ENCODE results near the gene SLC66A2.

GRCh38 chr18:79951545-79952455 is at the start of gene SLC66A2:
- TF ChIP-seq CTCF (IDR thresholded peaks at IDR 0.05; ENCODE audit: insufficient read depth, low read length) (no peak), GABPA (IDR thresholded peaks at IDR 0.05; ENCODE audit: low read depth) (no peak), REST (IDR thresholded peaks at IDR 0.05; ENCODE audit: insufficient replicate concordance, low read depth) (no peak), POLR2AphosphoS5 (IDR thresholded peaks at IDR 0.05; ENCODE audit: low read depth) (no peak), SPI1 (IDR thresholded peaks at IDR 0.05; ENCODE audit: borderline replicate concordance, low read depth) (no peak)
